OCI-LY3 (cell line): ENCODE measurements around the gene LYZL6.

Source experiments
- EZH2phosphoT487 ChIP-seq: fragments of 200-600 bp; shearing (Covaris generic); IDR thresholded peaks from 2 replicates; pipeline ENCODE4 v1.6.1; 2018; ENCODE audit warnings: antibody characterized with exemption, mixed run types, low read depth
- TF ChIP-seq, protein P1 (sequence below): fragments of 200-600, 300-600 bp; sonication (generic); IDR thresholded peaks from 2 replicates; pipeline ENCODE4 v1.5.1; 2014; ENCODE audit warnings: antibody characterized with exemption, low read length, low read depth

- TF ChIP-seq, protein P1, sequence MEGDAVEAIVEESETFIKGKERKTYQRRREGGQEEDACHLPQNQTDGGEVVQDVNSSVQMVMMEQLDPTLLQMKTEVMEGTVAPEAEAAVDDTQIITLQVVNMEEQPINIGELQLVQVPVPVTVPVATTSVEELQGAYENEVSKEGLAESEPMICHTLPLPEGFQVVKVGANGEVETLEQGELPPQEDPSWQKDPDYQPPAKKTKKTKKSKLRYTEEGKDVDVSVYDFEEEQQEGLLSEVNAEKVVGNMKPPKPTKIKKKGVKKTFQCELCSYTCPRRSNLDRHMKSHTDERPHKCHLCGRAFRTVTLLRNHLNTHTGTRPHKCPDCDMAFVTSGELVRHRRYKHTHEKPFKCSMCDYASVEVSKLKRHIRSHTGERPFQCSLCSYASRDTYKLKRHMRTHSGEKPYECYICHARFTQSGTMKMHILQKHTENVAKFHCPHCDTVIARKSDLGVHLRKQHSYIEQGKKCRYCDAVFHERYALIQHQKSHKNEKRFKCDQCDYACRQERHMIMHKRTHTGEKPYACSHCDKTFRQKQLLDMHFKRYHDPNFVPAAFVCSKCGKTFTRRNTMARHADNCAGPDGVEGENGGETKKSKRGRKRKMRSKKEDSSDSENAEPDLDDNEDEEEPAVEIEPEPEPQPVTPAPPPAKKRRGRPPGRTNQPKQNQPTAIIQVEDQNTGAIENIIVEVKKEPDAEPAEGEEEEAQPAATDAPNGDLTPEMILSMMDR, result no peak
- TF ChIP-seq EZH2phosphoT487, result no peak
Observed at GRCh38 chr17:35927714-35928113, 15.8 kb downstream of the LYZL6 start.
